ENCODE results near the gene APOBEC3H. TPM values are rescaled to one million over a fixed set of nuclear protein-coding genes. Genes with fewer than 3 reads are reported as not detected.
"Not testable (repeated sequence)": the region's sequence is repeated elsewhere in the genome, so short reads cannot be mapped to it uniquely, and the experiment has no call there.

APOBEC3H gene
- 1.0 TPM for total RNA-seq

DNA sequence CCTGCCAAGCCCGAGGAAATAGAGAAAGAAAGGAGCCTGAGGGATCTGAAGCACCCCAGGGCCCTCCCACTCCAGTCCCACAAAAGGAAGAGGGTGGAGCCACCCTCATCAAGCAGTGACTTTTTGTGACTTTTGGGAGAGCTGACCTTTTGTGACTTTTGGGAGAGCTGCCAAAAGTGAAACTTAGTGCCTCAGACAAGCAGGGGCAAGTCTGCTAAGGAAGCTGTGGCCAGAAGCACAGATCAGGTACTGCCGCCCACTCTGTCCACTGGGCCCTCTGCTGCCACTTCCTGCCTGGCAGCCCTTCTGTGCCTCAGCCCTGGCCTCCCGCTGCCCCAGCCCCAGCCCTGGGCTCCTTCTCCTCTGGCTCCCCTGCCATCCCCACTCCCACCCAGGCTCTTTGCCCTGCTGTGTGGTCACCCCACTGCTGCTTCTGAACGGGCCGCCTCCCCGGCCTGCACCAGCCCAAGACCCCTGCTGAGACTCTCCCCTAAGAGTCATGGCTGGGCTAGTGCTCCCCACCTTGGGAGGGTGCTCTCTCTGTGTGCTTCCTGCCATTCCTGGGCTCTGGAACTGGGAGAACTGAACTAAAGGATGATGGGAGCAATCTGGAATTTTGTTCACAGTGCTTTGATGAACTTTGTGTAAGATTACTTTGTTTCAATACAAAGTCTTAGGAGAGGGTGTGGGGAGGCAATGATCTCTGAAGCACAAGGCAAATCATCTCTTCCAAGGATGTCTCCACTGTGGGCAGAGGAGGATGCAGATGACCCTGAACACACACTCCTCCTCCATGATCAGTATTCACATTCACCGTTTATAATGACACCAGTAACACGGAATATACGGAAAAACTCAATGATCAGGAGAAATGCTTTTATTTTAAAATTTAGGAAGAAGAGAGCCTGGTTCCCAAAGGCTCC is at the start of gene APOBEC3H:
Gene APOBEC3H (plus strand): TSS at position 147 of the 923 bp plus-strand sequence. CDS start 3,035 bp downstream, outside the sequence.
- peak; percentile 70 for DNase-seq (ENCODE audit: low spot score)

DNA sequence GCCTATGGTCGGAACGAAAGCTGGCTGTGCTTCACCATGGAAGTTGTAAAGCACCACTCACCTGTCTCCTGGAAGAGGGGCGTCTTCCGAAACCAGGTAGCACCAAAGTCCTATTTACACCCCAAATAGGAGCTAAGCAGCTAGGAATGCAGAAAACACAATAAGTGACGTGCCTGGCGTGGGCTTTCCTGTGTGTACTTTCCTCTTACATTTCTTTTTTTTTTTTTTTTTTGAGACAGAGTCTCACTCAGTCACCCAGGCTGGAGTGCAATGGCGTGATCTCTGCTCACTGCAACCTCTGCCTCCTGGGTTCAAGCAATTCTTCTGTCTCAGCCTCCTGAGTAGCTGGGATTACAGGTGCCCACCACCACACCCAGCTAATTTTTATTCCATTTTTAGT is 47.6 kb upstream of the APOBEC3H start:
- not testable (repeated sequence) for DNase-seq (ENCODE audit: low spot score)

DNA sequence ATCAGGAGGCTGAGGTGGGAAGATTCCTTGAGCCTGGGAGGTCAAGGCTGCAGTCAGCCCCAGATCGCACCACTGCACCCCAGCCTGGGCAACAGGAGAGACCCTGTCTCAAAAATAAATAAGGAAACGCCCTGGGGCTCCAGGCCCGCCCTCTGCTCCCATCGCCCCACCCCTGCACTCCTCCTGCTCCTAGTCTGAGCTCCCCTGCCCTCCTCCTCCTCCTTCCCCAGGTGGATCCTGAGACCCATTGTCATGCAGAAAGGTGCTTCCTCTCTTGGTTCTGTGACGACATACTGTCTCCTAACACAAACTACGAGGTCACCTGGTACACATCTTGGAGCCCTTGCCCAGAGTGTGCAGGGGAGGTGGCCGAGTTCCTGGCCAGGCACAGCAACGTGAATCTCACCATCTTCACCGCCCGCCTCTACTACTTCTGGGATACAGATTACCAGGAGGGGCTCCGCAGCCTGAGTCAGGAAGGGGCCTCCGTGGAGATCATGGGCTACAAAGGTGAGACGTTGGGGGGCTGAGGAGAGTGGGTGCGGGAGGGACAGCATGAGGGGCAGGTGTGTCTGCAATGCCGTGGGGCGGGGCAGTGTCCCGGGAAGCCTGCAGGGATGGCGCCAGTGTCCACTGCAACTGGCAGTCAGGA is 45.1 kb upstream of the APOBEC3H start:
- not testable (repeated sequence) for DNase-seq (ENCODE audit: low spot score)

DNA sequence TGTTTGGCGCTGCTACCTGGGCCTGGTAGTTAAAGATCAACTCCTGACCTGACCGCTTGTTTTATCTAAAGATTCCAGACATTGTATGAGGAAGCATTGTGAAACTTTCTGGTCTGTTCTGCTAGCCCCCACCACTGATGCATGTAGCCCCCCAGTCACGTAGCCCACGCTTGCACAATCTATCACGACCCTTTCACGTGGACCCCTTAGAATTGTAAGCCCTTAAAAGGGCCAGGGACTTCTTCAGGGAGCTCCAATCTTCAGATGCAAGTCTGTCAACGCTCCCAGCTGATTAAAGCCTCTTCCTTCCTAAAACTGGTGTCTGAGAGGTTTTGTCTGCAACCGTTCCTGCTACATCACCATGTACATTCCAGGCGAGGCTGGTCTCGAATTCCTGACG is 41.4 kb upstream of the APOBEC3H start:
- DNase-seq (ENCODE audit: low spot score), result no peak

DNA sequence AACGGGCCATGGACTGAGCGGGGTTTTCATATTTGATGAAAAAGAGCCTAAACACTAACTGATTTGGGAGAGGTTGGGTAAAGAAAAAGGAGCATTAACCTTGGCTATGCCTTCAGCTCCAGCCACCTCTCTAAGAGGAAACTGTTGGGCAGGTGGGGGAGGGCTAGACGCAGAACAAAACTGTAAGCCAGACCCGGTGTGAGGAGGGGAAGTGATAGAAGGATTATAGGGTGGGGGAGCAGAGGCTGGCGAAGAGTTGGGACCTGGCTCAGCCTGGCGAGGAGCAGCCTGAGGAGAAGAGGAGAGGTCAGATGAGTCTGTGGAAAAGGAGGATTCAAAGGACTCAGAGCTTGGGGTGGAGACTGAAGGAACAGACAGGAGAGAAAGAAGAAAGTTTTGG is 35.8 kb upstream of the APOBEC3H start:
- not testable (repeated sequence) for DNase-seq (ENCODE audit: low spot score)

DNA sequence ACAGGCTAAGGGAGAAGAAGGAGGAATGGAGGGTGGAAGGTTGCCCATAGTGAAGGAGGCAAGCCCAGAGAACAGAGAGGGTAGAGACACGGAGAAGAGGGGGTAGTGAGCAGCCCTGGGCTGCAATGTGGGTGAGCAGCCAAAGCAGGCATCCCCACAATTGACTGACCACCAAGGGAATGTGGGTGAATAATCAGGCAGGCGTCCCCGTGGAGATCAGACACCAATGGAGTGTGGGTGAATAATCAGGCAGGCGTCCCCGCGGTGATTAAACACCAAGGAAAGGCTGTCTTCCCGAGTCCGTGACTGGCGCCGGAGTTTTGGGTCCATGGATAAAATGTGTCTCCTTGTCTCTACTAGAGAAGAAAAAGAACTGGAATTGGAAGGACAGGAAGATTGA is 35.1 kb upstream of the APOBEC3H start:
- DNase-seq (ENCODE audit: low spot score), result not testable (repeated sequence)

DNA sequence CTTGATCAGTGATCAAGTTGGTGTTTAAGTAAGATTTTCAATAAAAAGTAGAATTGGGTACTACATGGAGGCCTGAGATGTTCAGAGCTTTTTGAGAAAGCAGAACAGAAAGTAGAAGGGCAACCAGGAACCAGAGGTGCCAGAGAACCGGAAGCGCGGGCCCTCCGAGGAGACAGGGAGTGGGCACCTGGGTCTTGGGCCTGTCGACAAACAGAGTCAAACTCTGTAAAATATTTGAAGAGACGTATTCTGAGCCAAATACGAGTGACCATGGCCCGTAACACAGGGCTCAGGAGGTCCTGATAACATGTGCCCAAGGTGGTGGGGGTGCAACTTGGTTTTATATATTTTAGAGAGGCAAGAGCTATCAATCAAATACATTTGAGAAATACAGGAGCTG is 33.1 kb upstream of the APOBEC3H start:
- not testable (repeated sequence) for DNase-seq (ENCODE audit: low spot score)

DNA sequence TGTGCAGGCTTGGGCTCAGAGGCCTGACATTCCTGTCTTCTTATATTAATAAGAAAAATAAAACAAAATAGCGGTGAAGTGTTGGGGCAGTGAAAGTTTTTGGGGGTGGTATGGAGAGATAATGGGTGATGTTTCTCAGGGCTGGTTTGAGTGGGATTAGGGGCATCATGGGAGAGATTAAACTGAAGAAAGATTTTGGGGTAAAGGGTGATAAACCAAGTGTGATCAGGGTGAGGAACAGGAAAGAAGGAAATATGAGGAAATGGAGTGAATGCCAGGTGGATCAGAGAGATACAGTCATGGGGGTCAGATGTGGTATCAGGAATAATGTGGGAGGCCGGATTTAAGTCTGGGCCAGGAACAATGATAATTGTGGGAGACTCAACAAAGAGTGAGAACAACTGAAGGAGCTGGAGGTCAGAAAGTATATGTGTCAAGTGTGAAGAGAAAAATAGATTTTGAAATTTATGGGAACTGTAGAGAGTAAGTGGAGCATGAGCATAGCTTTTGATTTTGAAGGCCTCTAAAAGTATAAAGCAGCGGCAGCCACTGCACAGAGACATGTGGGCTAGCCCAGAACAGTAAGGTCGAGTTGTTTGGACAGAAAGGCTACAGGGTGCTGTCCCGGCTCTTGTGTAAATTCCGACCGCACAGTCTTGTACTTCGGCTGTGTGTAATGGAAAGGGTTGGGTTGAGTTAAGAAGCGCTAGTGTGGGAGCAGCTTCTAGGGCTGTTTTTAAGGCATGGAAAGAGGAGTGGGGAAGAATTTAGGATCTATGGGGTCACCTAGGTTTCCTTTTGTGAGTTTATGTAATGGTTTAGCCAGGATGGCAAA is 30.4 kb upstream of the APOBEC3H start:
- not testable (repeated sequence) for DNase-seq (ENCODE audit: low spot score)

DNA sequence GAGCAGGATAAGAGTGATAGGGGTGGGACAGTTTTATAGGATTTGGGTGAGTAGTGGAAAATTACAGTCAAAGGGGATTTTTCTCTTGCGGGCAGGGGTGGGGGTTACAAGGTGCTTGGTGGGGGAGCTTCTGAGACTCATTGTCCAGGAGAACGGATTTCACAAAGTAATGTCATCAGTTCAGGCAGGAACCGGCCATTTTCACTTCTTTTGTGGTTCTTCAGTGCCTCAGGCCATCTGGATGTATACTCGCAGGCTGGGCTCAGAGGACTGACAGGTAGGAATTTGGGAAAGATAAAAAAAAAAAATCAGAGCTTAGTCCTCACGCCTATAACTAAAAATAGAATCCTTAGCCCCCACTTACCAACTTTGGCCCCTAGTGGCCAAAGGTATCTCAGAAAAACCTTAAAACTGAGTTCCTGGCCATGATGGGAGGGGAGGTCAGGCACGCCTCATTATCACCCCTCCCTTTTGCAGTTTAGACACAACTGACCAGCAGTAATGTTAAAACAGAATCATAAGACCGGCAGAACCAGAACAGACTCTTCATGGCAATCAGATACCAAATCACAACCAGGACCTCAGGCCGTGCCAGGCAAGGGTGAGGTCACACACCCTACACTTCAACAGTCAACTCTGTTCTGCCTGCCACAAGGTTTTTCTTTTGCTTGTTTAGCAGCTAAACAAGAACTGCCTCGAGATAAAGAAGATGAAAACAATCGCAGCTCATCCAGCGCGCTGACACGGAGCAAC is 28.8 kb upstream of the APOBEC3H start:
- no peak for DNase-seq (ENCODE audit: low spot score)

DNA sequence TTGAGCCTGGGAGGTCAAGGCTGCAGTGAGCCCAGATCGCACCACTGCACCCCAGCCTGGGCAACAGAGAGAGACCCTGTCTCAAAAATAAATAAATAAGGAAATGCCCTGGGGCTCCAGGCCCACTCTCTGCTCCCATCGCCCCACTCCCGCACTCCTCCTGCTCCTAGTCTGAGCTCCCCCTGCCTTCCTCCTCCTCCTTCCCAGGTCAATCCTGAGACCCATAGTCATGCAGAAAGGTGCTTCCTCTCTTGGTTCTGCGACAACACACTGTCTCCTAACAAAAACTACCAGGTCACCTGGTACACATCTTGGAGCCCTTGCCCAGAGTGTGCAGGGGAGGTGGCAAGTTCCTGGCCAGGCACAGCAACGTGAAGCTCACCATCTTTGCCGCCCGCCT is 26.9 kb upstream of the APOBEC3H start:
- no peak for DNase-seq (ENCODE audit: low spot score)

DNA sequence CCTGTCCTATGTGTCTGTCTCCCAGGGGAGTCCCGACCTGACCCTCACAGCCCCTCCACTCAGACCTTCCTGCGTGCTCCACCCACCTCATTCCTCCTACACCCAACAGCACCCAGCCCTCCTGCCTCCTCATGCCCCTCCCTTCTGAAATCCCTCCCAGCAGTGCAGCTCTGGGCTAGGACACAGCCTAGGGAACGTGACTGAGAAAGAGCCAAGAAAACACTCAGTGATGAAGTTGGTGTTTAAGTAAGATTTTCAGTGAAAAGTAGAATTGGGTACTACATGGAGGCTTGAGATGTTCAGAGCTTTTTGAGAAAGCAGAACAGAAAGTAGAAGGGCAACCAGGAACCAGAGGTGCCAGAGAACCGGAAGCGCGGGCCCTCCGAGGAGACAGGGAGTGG is 24.5 kb upstream of the APOBEC3H start:
- DNase-seq (ENCODE audit: low spot score), result not testable (repeated sequence)

DNA sequence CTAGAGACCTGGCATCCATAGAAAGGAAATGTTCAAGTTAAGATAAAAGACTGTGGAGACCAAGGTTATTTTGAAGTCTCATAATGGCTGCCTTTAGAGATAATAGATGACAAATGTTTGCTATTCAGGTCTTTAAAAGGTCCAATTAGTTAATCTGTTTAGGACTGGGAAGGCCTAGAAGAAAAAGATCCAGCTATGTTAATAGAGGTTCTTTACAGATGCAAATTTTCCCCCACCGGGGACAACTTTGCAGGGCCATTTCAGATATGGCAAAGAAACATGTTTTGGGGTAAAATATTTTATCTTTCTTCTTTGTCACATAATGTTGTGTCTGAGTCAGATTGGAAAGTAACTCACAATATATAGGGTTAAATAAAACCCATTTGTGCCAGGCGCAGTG is 23.1 kb upstream of the APOBEC3H start:
- no peak for DNase-seq (ENCODE audit: low spot score)

DNA sequence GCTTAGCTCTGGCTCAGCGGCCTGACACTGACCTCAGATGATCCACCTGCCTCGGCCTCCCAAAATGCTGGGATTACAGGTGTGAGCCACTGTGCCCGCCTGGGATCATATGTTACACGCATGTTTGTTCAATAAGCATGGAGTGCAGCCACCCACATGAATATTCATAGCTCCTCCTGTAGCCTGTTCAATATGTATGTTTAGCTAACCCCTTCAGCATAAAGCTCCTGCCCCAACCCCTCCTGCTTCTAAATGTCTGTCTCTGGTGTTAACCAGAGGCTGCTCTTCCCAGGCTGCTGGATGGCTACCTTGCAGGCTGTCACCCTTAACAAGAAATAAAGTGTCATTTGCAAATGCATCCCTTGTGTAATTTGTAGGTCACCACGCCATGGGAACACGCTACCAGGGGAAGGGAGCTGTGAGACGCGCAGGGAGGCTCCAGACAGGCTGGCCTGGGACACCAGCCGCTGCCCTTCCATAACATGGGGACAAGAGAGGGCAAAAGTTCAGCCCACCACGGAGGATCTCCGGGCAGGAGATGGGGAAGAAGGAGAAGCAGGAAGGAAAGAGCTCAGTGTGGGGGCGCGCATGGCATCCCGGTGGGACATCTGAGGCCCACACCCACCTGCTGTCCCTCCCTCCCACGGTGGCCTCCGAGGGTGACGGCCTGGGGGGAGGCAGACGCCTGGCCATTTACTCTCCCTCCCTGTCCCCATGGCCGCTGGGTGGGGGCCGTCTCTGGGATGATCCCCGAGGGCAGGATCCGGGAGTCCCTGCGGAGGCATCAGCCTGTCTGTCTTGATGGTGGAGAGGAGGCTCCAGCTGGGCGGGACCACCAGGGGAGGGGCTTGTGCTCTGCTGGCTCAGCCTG is 20.7 kb upstream of the APOBEC3H start:
- DNase-seq (ENCODE audit: low spot score), result not testable (repeated sequence)

DNA sequence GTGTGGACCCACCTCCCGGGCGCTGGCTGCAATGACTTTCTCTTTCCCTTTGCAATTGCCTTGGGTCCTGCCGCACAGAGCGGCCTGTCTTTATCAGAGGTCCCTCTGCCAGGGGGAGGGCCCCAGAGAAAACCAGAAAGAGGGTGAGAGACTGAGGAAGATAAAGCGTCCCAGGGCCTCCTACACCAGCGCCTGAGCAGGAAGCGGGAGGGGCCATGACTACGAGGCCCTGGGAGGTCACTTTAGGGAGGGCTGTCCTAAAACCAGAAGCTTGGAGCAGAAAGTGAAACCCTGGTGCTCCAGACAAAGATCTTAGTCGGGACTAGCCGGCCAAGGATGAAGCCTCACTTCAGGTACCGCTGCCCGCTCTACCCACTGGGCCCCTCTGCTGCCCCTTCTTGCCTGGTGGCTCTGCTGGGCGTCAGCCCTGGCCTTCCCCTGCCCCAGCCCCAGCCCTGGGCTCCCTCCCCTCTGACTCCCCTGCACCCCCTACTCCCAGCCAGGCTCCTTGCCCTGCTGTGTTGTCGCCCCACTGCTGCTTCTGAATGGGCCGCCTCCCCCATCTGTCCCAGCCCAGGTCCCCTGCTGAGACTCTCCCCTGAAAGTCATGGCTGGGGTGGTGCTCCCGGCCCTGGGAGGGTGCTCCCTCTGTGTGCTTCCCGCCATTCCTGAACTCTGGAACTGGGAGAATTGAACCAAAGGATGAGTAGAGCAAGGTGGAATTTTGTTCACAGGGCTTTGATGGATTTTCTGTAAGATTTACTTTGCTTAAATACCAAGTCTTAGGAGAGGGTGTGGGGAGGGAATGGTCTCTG is 19.8 kb upstream of the APOBEC3H start, which contains the start of gene APOBEC3G:
Gene APOBEC3G (plus strand): TSS at position 250 of the 815 bp plus-strand sequence. CDS start 87 bp downstream, at position 337.
- not testable (repeated sequence) for DNase-seq (ENCODE audit: low spot score)

DNA sequence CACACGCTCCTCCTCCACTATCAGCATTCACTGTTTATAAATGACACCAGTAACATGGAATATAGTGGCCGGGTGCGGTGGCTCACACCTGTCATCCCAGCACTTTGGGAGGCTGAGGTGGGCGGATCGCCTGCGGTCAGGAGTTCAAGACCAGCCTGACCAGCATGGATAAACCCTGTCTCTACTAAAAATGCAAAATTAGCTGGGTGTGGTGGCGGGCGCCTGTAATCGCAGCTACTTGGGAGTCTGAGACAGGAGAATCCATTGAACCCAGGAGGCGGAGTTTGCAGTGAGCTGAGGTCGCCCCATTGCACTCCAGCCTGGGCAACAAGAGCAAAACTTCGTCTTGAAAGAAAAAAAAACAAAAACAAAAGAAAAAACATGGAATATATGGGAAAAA is 19.1 kb upstream of the APOBEC3H start:
- not testable (repeated sequence) for DNase-seq (ENCODE audit: low spot score)

DNA sequence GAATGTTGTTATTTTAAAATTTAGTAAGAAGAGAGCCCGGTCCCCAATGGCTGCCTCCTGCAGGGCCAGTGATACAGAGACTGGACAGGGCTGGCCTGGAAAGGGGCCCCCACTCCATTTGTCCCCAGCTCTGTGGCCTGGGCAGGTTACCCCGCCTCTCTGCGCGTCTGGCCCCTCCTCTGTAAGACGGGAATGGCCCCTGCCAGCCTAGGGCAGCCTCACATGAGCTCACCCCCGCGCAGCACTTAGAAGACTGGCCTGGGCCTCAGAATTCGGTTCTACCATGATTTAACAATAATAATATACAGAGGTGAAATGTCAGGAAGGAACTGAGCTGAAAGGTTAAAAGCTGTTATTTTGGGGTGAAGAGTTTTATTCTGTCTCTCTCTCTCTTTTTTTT is 18.7 kb upstream of the APOBEC3H start:
- DNase-seq (ENCODE audit: low spot score), result no peak

DNA sequence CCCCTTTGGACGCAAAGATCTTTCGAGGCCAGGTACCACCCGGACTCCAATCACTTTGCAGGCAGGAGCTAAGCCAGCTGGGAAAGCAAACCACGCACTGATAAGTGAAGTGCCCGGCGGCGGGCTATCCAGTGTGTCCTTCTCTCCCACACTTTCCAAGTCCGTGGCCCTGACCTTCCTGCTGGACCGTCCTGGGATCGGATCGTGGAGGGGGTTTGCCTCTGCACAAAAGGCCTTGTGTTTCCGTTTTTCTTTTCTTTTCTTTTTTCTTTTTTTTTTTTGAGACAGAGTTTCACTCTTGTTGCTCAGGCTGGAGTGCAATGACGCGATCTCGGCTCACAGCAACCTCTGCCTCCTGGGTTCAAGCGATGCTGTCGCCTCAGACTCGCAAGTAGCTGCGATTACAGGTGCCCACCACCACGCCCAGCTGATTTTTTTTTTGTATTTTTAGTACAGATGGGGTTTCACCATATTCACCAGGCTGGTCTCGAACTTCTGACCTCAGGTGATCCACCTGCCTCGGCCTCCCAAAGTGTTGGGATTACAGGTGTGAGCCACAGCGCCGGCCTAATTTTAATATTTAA is 17.9 kb upstream of the APOBEC3H start:
- DNase-seq (ENCODE audit: low spot score), result not testable (repeated sequence)

DNA sequence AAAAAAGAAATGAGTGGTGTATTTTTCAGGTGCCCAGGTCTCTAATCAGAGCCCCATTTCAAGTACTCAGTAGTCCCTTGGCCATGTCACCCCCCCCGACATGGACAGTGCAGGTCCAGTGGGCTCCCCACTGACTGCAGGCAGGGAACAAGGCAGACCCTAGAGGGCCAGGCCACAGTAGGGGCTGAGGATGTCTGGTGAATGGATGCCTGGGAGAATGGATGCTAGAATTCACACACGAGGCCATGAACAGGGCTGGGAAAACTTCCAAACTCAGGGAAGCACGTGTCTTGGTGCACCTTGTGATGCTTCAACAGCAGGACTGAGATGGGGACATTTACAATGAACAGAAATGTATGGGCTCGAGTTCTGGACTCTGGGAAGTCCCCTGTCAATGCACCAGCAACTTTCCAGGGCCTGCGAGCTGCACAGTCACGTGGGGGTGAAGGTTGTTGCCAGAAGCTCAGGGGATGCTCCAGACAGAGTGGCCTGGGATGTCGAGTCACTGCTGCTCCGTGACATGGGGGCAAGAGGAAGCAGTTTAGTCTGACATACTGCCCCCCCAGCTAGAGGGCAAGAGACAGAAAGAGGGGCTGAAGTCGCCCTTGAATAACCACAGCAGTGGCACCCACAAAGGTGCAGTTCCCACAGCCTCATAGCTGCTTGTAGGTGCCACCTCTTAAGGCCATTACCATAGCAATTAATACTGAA is 16.8 kb upstream of the APOBEC3H start:
- DNase-seq (ENCODE audit: low spot score), result no peak
